Ovary (tissue), 3 donors: ENCODE results near the gene CCDC74A.
"Not testable (repeated sequence)": the region's sequence is repeated elsewhere in the genome, so short reads cannot be mapped to it uniquely, and the experiment has no call there.

Source experiments
- POLR2A ChIP-seq: fragments of 450-650 bp; IDR thresholded peaks from one replicate; pipeline ENCODE4 v1.6.1; 2017; ENCODE audit warnings: antibody characterized with exemption, mild to moderate bottlenecking, moderate library complexity
- TF ChIP-seq, protein P1 (sequence below), 3 donors: fragments of 450-650 bp in 2 of 3; fragments of 200-600 bp in 1 of 3; IDR thresholded peaks; one replicate each; pipeline versions ENCODE4 v1.5.1 to v1.8.0; 2016 to 2022; ENCODE audit warnings: antibody characterized with exemption in 3 of 3, mild to moderate bottlenecking in 1 of 3
- donor health status: DM: no; HTN: no; CAD: no.

DNA sequence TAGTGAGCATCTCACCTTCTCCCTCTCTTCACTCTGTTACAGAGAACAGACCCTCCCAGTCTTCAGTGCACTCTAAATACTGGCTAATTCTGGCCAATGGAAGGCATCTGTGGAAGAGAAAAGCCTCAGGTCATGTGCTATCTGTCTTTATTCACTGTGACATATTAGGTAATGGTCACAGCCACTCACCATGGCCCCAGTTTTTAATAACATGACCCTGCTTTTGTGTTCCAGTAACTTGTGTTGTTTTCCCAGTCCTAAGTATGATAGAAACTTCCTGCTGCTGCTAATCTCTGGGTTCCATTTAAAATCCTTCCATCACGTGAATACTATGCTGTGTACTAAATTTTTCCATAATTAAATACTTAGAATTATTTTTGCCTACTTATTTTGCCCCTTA is 40.7 kb downstream of the CCDC74A start:
- TF ChIP-seq POLR2A, result not testable (repeated sequence)
- TF ChIP-seq, protein P1, sequence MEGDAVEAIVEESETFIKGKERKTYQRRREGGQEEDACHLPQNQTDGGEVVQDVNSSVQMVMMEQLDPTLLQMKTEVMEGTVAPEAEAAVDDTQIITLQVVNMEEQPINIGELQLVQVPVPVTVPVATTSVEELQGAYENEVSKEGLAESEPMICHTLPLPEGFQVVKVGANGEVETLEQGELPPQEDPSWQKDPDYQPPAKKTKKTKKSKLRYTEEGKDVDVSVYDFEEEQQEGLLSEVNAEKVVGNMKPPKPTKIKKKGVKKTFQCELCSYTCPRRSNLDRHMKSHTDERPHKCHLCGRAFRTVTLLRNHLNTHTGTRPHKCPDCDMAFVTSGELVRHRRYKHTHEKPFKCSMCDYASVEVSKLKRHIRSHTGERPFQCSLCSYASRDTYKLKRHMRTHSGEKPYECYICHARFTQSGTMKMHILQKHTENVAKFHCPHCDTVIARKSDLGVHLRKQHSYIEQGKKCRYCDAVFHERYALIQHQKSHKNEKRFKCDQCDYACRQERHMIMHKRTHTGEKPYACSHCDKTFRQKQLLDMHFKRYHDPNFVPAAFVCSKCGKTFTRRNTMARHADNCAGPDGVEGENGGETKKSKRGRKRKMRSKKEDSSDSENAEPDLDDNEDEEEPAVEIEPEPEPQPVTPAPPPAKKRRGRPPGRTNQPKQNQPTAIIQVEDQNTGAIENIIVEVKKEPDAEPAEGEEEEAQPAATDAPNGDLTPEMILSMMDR (IDR thresholded peaks at IDR 0.05), result not testable (repeated sequence)
